Measurements from ENCODE around the gene CLEC2L. TPM values are rescaled to one million over a fixed set of nuclear protein-coding genes. Genes with fewer than 3 reads are reported as not detected.

The CLEC2L gene
- total RNA-seq, 1 donor: not detected

DNA sequence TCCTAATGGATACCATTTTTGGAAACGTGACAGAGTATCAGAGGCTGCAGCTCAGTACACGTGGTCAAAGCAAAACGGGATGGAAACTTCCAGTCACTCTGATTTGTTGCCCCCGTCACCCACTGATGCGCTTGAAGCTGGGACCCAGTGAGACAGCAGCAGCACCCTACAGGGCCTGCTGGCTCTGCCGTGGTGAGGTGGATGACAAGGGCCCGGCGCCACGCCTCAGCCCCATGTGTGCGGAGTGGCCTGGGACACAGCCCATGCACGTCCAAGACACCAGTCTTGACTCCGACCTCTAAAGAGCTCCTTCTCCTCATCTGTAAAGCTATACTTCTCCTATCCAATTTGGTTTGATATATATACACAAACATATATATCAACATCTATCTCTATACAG, 39.0 kb downstream of the CLEC2L start:
- DNase-seq (ENCODE audit: insufficient read length, low spot score, missing footprints): no peak
- H3K79me2 ChIP-seq (ENCODE audit: insufficient read depth, low read length): no peaks in the 10 kb centered on the region
- peaks cover 5% of the 10 kb centered on the region for H3K27me3 ChIP-seq (ENCODE audit: insufficient read depth, low read length)
- H2AFZ ChIP-seq (ENCODE audit: low read length): no peak overlapping the region
- no peaks in the 10 kb centered on the region for H3K4me1 ChIP-seq (ENCODE audit: insufficient read depth, low read length)
- H3K36me3 ChIP-seq (ENCODE audit: insufficient read depth, low read length): peaks cover 10% of the 10 kb centered on the region
- H3K4me2 ChIP-seq (ENCODE audit: insufficient read depth, low read length): no peak overlapping the region
- H3K27ac ChIP-seq (ENCODE audit: low read depth, low read length): no peak overlapping the region
- H4K20me1 ChIP-seq (ENCODE audit: insufficient read depth, low read length): peaks cover 6% of the 10 kb centered on the region
- TF ChIP-seq CTCF (IDR thresholded peaks at IDR 0.05; ENCODE audit: extremely low read depth, low read depth, low read length): no peak
- H3K9me3 ChIP-seq (ENCODE audit: low read depth, low read length): no peaks in the 10 kb centered on the region
- H3K4me3 ChIP-seq (ENCODE audit: insufficient read depth, low read length): no peak overlapping the region

DNA sequence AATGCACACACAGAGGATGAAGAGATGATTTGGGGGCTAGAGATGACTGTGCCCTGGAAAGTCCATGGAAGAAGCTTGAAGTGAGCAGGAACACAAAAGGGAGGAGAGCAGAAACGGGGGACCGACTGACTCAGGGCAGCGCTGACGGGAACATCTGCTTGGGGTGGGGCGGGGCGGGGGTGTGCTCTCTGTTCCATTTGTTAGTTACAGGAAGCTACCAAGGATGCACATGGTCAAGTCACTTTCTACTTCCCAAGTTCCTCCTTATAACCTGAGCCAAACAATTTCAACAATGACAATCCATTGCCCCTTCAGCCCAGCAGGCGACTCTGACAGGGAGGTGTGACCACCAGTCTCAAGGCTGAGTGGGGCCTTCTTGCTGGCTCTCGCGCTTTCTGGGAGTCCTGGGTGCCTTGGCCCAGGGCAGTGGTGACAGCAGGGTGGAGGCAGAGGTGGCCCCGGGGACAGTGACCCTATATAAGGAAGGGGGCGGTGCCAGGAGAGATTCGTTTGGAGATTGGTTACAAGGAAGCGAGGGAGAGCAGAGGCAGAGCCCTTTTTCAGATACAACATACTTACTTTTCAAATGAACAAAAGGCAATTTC, 39.6 kb downstream of the CLEC2L start:
- Histone ChIP-seq H4K20me1 (ENCODE audit: insufficient read depth, low read length) (peaks cover 6% of the 10 kb centered on the region), H3K36me3 (ENCODE audit: insufficient read depth, low read length) (peaks cover 12% of the 10 kb centered on the region), H3K4me1 (ENCODE audit: insufficient read depth, low read length) (no peaks in the 10 kb centered on the region), H3K27me3 (ENCODE audit: insufficient read depth, low read length) (peaks cover 3% of the 10 kb centered on the region), H3K4me3 (ENCODE audit: insufficient read depth, low read length) (no peak overlapping the region), H2AFZ (ENCODE audit: low read length) (no peak overlapping the region), H3K79me2 (ENCODE audit: insufficient read depth, low read length) (no peaks in the 10 kb centered on the region), H3K4me2 (ENCODE audit: insufficient read depth, low read length) (no peak overlapping the region), H3K9me3 (ENCODE audit: low read depth, low read length) (no peaks in the 10 kb centered on the region), H3K27ac (ENCODE audit: low read depth, low read length) (no peak overlapping the region)
- no peak for TF ChIP-seq CTCF (IDR thresholded peaks at IDR 0.05; ENCODE audit: extremely low read depth, low read depth, low read length)
- no peak for DNase-seq (ENCODE audit: insufficient read length, low spot score, missing footprints)

DNA sequence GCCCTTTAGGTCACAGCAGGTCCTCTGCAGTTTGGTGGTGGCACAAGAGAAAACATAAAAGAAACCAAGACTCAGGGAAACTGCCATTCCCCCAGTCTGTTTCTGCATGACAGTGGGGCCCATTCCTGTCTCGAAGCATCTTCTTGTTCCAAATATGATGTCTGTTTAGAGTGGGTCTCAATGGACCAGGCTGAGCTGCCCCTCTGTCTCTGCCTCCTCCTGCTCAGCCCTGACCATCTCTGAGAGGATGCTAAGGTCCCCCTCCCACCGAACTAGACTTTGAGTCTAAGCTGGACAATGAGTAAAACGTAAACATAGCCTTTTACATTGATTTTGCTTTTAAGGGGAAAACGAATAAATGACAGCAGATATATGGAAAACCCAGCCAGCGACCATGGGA, 40.4 kb downstream of the CLEC2L start:
- Histone ChIP-seq H3K79me2 (ENCODE audit: insufficient read depth, low read length) (no peaks in the 10 kb centered on the region), H3K9me3 (ENCODE audit: low read depth, low read length) (no peaks in the 10 kb centered on the region), H3K27ac (ENCODE audit: low read depth, low read length) (no peak overlapping the region), H3K27me3 (ENCODE audit: insufficient read depth, low read length) (no peaks in the 10 kb centered on the region), H3K4me3 (ENCODE audit: insufficient read depth, low read length) (no peak overlapping the region), H2AFZ (ENCODE audit: low read length) (no peak overlapping the region), H3K4me1 (ENCODE audit: insufficient read depth, low read length) (no peaks in the 10 kb centered on the region), H3K36me3 (ENCODE audit: insufficient read depth, low read length) (peaks cover 14% of the 10 kb centered on the region), H3K4me2 (ENCODE audit: insufficient read depth, low read length) (no peak overlapping the region), H4K20me1 (ENCODE audit: insufficient read depth, low read length) (peaks cover 11% of the 10 kb centered on the region)
- no peak for TF ChIP-seq CTCF (IDR thresholded peaks at IDR 0.05; ENCODE audit: extremely low read depth, low read depth, low read length)
- DNase-seq (ENCODE audit: insufficient read length, low spot score, missing footprints): no peak

DNA sequence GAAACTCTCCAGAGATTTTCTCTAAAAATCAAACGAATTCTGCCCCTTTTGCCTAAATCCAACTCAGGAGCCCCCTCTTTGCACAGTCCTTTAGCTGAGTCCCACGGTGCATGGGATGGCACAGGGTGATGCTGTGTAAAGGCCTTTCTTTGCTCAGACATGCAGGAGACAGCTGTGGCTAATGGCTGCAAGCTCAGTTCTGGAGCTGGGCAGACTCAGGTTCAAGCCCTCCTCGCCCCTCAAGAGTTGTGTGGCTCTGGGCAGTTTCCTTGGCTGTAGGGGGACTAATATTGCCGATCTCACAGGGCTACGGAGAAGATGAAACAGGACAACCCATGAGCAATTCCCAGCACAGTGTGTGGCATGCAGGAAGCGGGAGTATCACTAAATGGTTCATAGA, 42.6 kb downstream of the CLEC2L start:
- Histone ChIP-seq H4K20me1 (ENCODE audit: insufficient read depth, low read length) (peaks cover 13% of the 10 kb centered on the region), H3K36me3 (ENCODE audit: insufficient read depth, low read length) (peaks cover 27% of the 10 kb centered on the region), H3K27ac (ENCODE audit: low read depth, low read length) (no peak overlapping the region), H3K4me1 (ENCODE audit: insufficient read depth, low read length) (no peaks in the 10 kb centered on the region), H3K4me3 (ENCODE audit: insufficient read depth, low read length) (no peak overlapping the region), H3K79me2 (ENCODE audit: insufficient read depth, low read length) (no peaks in the 10 kb centered on the region), H3K4me2 (ENCODE audit: insufficient read depth, low read length) (no peak overlapping the region), H3K27me3 (ENCODE audit: insufficient read depth, low read length) (no peaks in the 10 kb centered on the region), H2AFZ (ENCODE audit: low read length) (no peak overlapping the region), H3K9me3 (ENCODE audit: low read depth, low read length) (no peaks in the 10 kb centered on the region)
- no peak for TF ChIP-seq CTCF (IDR thresholded peaks at IDR 0.05; ENCODE audit: extremely low read depth, low read depth, low read length)
- no peak for DNase-seq (ENCODE audit: insufficient read length, low spot score, missing footprints)

All from osteoblast (primary cell).